ENCODE data around the gene IFT43. TPM values are rescaled to one million over a fixed set of nuclear protein-coding genes. Genes with fewer than 3 reads are reported as not detected.

Gene IFT43
- total and polyA plus RNA-seq, 9 of the 15 experiments (the other 6 are each of a cell fraction or from before 2014, with no cell fraction given): 4.9 to 12.8 (median 8.0) TPM

GRCh38 chr14:76045773-76046172 is 60.2 kb downstream of the IFT43 start:
- no peak for TF ChIP-seq HLTF (IDR thresholded peaks at IDR 0.05)
- TF ChIP-seq, protein P1, sequence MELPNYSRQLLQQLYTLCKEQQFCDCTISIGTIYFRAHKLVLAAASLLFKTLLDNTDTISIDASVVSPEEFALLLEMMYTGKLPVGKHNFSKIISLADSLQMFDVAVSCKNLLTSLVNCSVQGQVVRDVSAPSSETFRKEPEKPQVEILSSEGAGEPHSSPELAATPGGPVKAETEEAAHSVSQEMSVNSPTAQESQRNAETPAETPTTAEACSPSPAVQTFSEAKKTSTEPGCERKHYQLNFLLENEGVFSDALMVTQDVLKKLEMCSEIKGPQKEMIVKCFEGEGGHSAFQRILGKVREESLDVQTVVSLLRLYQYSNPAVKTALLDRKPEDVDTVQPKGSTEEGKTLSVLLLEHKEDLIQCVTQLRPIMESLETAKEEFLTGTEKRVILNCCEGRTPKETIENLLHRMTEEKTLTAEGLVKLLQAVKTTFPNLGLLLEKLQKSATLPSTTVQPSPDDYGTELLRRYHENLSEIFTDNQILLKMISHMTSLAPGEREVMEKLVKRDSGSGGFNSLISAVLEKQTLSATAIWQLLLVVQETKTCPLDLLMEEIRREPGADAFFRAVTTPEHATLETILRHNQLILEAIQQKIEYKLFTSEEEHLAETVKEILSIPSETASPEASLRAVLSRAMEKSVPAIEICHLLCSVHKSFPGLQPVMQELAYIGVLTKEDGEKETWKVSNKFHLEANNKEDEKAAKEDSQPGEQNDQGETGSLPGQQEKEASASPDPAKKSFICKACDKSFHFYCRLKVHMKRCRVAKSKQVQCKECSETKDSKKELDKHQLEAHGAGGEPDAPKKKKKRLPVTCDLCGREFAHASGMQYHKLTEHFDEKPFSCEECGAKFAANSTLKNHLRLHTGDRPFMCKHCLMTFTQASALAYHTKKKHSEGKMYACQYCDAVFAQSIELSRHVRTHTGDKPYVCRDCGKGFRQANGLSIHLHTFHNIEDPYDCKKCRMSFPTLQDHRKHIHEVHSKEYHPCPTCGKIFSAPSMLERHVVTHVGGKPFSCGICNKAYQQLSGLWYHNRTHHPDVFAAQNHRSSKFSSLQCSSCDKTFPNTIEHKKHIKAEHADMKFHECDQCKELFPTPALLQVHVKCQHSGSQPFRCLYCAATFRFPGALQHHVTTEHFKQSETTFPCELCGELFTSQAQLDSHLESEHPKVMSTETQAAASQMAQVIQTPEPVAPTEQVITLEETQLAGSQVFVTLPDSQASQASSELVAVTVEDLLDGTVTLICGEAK (IDR thresholded peaks at IDR 0.05): no peak
- TF ChIP-seq, protein P1 (CRISPR knock-in tag; IDR thresholded peaks at IDR 0.05): no peak
- TF ChIP-seq CREB1 (IDR thresholded peaks at IDR 0.05): no peak
- no peak for TF ChIP-seq CREB1 (CRISPR knock-in tag; IDR thresholded peaks at IDR 0.05)
- no peak for TF ChIP-seq TCFL5 (CRISPR knock-in tag; conservative IDR thresholded peaks at IDR 0.05)
- no peak for TF ChIP-seq ZNF707 (CRISPR knock-in tag; conservative IDR thresholded peaks at IDR 0.05)
- TF ChIP-seq, protein P2, sequence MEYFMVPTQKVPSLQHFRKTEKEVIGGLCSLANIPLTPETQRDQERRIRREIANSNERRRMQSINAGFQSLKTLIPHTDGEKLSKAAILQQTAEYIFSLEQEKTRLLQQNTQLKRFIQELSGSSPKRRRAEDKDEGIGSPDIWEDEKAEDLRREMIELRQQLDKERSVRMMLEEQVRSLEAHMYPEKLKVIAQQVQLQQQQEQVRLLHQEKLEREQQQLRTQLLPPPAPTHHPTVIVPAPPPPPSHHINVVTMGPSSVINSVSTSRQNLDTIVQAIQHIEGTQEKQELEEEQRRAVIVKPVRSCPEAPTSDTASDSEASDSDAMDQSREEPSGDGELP (CRISPR knock-in tag; IDR thresholded peaks at IDR 0.05; ENCODE audit: borderline replicate concordance): no peak
- TF ChIP-seq ZNF830 (CRISPR knock-in tag; IDR thresholded peaks at IDR 0.05): no peak
- no peak for TF ChIP-seq ZBED1 (IDR thresholded peaks at IDR 0.05)
- no peak for TF ChIP-seq RAD21 (CRISPR knock-in tag; conservative IDR thresholded peaks at IDR 0.05 in 1 of 2, IDR thresholded peaks at IDR 0.05 in 1 of 2)
- TF ChIP-seq ARNT (IDR thresholded peaks at IDR 0.05): no peak
- no peak for TF ChIP-seq ZNF23 (CRISPR knock-in tag; IDR thresholded peaks at IDR 0.05)
- Histone ChIP-seq H3K79me2 (ENCODE audit: control insufficient read depth, insufficient read depth, low read length) (no peaks in the 10 kb centered on the region), H3K4me2 (ENCODE audit: insufficient read depth, low read length) (no peak overlapping the region), H3K27me3 (ENCODE audit: control insufficient read depth in 2 of 2, insufficient read depth in 2 of 2, low read length in 2 of 2) (peaks cover 0 to 6% of the 10 kb centered on the region in 2 experiments; a peak in 2 of 5 replicates), H3K9me3 (replicated peaks; ENCODE audit: control insufficient read depth, insufficient read depth, low read depth, low read length) (no peaks in the 10 kb centered on the region), H3K9ac (ENCODE audit: insufficient read depth in 1 of 2, low read depth in 2 of 2, low read length in 2 of 2) (no peak overlapping the region), H3K27ac (ENCODE audit: extremely low read depth, low read depth, low read length) (no peak overlapping the region), H3K4me3 (no peak overlapping the region), H3K36me3 (ENCODE audit: control insufficient read depth, insufficient read depth, low read length) (no peaks in the 10 kb centered on the region), H2AFZ (ENCODE audit: low read depth, low read length) (no peak overlapping the region), H4K20me1 (replicated peaks; ENCODE audit: control insufficient read depth, insufficient read depth, low read length) (no peaks in the 10 kb centered on the region), H3K4me1 (replicated peaks in 1 of 2; ENCODE audit: control insufficient read depth in 2 of 2, insufficient read depth in 2 of 2, low read length in 2 of 2) (no peaks in the 10 kb centered on the region), H3K9me1 (ENCODE audit: control insufficient read depth, insufficient read depth, low read length) (no peaks in the 10 kb centered on the region)
- BruUV-seq (replicated peaks): no TSS peak
- DNase-seq (ENCODE audit: extremely low read depth in 1 of 4, low spot score in 3 of 4) (no peak), ATAC-seq (no peak), FAIRE-seq (no peak)
- intact Hi-C loops (cut with micrococcal nuclease) (no loop called here), in situ Hi-C loops (cut with MboI) (loop anchor here (10.0 kb wide), 1 partner anchor 349 kb away; no protein-coding TSS in a partner anchor)
- POLR2A ChIA-PET: no interaction called here
- CTCF ChIA-PET (ENCODE audit: low intra/inter-chr PET ratio): no interaction called here
- 0% methylated on average over 3 of the region's 3 CpGs for WGBS (ENCODE audit: insufficient coverage, low coverage, missing lambda C conversion rate)

All from K562 (cell line).